HepG2 (cell line): ENCODE results near the gene TBX10. TPM values are rescaled to one million over a fixed set of nuclear protein-coding genes. Genes with fewer than 3 reads are reported as not detected.
"Not testable (repeated sequence)": the region's sequence is repeated elsewhere in the genome, so short reads cannot be mapped to it uniquely, and the experiment has no call there.

Experiments
- ATAC-seq: fragments of 200-7000 bp; cut with Tn5 transposase; 3 replicates; pipeline ENCODE4 v1.9.1; 2020; ENCODE audit warnings: mild to moderate bottlenecking, moderate library complexity
- BruUV-seq: library from RNA; stranded (reverse); fragments of 400-500 nt; replicated peaks from 2 replicates; lab custom pipeline; 2021; lab: Mats Ljungman, UMichigan
- CTCF ChIA-PET: fragments of 300-600 bp; formaldehyde crosslinking; extraction: SDS; loops from one replicate; lab custom pipeline; 2021; ENCODE audit warnings: low total read pairs, inconsistent platforms, low intra/inter-chr PET ratio; lab: Yijun Ruan, JAX
- POLR2A ChIA-PET: fragments of 350-600 bp; sonication (Branson Sonifier 250); formaldehyde crosslinking; loops from one replicate; lab custom pipeline; 2020; ENCODE audit warnings: antibody characterized with exemption, inconsistent platforms; lab: Yijun Ruan, JAX
- DNase-seq: peaks from one replicate; pipeline ENCODE4 v3.0.0-alpha.2; 2015; ENCODE audit warnings: low spot score
- FAIRE-seq: peaks from 3 replicates; lab custom pipeline; 2011; peaks lifted over from hg19 to GRCh38; lab: Jason Lieb, UNC
- H2AFZ ChIP-seq: one replicate; pipeline ENCODE4 v1.6.1; 2011; ENCODE audit warnings: low read length, inconsistent platforms
- H3K27ac ChIP-seq: fragments of 300-600 bp; 3 replicates; pipeline ENCODE4 v1.8.0; 2011; ENCODE audit warnings: mixed run types, mild to moderate bottlenecking, mixed read lengths, low read length, inconsistent platforms; ENCODE audit not compliant: insufficient read depth; ENCODE audit errors: extremely low read length
- H3K27me3 ChIP-seq, 2 experiments: fragments of 200-600 bp in 1 of 2; 2 replicates in 1 of 2; 3 replicates in 1 of 2; pipeline versions ENCODE4 v1.6.0 to v1.8.0; 2011; ENCODE audit warnings: low read length in 2 of 2, mild to moderate bottlenecking in 2 of 2, moderate library complexity in 2 of 2, inconsistent platforms in 1 of 2; ENCODE audit not compliant: insufficient read depth in 2 of 2, control insufficient read depth in 1 of 2
- H3K36me3 ChIP-seq, 2 experiments: fragments of 200-600 bp in 1 of 2; replicated peaks in 1 of 2; 2 replicates in 1 of 2; 3 replicates in 1 of 2; pipeline versions ENCODE4 v1.5.1 to v1.8.0; 2011; ENCODE audit warnings: low read length in 2 of 2, inconsistent platforms in 1 of 2; ENCODE audit not compliant: insufficient read depth in 2 of 2, control insufficient read depth in 1 of 2
- H3K4me1 ChIP-seq: 2 replicates; pipeline ENCODE4 v1.5.1; 2012; ENCODE audit warnings: low read length, inconsistent platforms; ENCODE audit not compliant: insufficient read depth
- H3K4me2 ChIP-seq: 2 replicates; pipeline ENCODE4 v1.6.0; 2011; ENCODE audit warnings: low read depth, low read length, inconsistent platforms
- H3K4me3 ChIP-seq, 3 experiments: fragments of 200-600 bp in 1 of 3; sonication (generic), shearing (Covaris generic) in 1 of 3; replicated peaks in 1 of 3; 2 replicates each; pipeline ENCODE4 v1.5.1; 2011 to 2016; ENCODE audit warnings: low read length in 3 of 3, inconsistent platforms in 2 of 3, low read depth in 2 of 3, mild to moderate bottlenecking in 2 of 3, control low read depth in 1 of 3, mixed read lengths in 1 of 3; ENCODE audit not compliant: insufficient read depth in 1 of 3
- H3K79me2 ChIP-seq: one replicate; pipeline ENCODE4 v1.6.1; 2011; ENCODE audit warnings: low read length, inconsistent platforms; ENCODE audit not compliant: insufficient read depth
- H3K9ac ChIP-seq: 2 replicates; pipeline ENCODE4 v1.6.0; 2011; ENCODE audit warnings: mild to moderate bottlenecking, low read depth, low read length, inconsistent platforms; ENCODE audit not compliant: insufficient read depth
- H3K9me3 ChIP-seq: 2 replicates; pipeline ENCODE4 v1.5.1; 2012; ENCODE audit warnings: mild to moderate bottlenecking, low read length
- H4K20me1 ChIP-seq: 2 replicates; pipeline ENCODE4 v1.6.0; 2011; ENCODE audit warnings: inconsistent platforms, mild to moderate bottlenecking, low read length, moderate library complexity; ENCODE audit not compliant: insufficient read depth
- CCAR2 ChIP-seq: fragments of 200-400 bp; formaldehyde crosslinking; optimal IDR thresholded peaks from 2 replicates; pipeline ENCODE3; 2018; ENCODE audit warnings: low read depth, mild to moderate bottlenecking, low read length, moderate library complexity
- GATAD2A ChIP-seq: IDR thresholded peaks from 2 replicates; pipeline ENCODE4 v1.6.1; 2016
- GPN1 ChIP-seq: sonication (generic); formaldehyde crosslinking; IDR thresholded peaks from 2 replicates; pipeline ENCODE4 v1.5.1; 2020; ENCODE audit warnings: missing genetic modification reagents, borderline replicate concordance
- TAF15 ChIP-seq: fragments of 200-400 bp; formaldehyde crosslinking; IDR thresholded peaks from one replicate; pipeline ENCODE4 v1.6.1; 2018; ENCODE audit warnings: mild to moderate bottlenecking, low read depth, low read length; ENCODE audit not compliant: poor library complexity, severe bottlenecking
- ZBTB8A ChIP-seq: sonication (generic); formaldehyde crosslinking; IDR thresholded peaks from 2 replicates; pipeline ENCODE4 v1.4.0; 2020; ENCODE audit warnings: mild to moderate bottlenecking, low read depth, missing genetic modification reagents, borderline replicate concordance
- ZFP90 ChIP-seq: sonication (generic); formaldehyde crosslinking; IDR thresholded peaks from 2 replicates; pipeline ENCODE4 v1.8.0; 2022; ENCODE audit warnings: missing genetic modification reagents, mild to moderate bottlenecking, inconsistent platforms, borderline replicate concordance
- ZNF468 ChIP-seq: sonication (generic); formaldehyde crosslinking; IDR thresholded peaks from 2 replicates; pipeline ENCODE4 v1.8.0; 2022; ENCODE audit warnings: mild to moderate bottlenecking, moderate library complexity, missing genetic modification reagents
- WGBS: methylation state at CpG from one replicate; pipeline ENCODE4 v1.1.6; 2017; ENCODE audit warnings: low lambda C conversion rate; 5-methylcytosine and 5-hydroxymethylcytosine counted together
- in situ Hi-C: cut with HindIII; loops from 2 replicates; pipeline ENCODE4 v1.10.0; 2017; ENCODE audit warnings: low pct_unique_long_range_greater_than_20kb; ENCODE audit not compliant: extremely low pct_ligation_motif_present
- intact Hi-C: fragments of 100-400 bp; cut with micrococcal nuclease; formaldehyde crosslinking; loops from one replicate; pipeline ENCODE4 v1.10.0; 2022; ENCODE audit not compliant: unreplicated experiment
- polyA plus RNA-seq, 8 experiments: library from polyadenylated mRNA; depleted of rRNA in 3 of 8; stranded (reverse) in 7 of 8; unstranded in 1 of 8; fragments of >200 nt; fragmentation: Illumina TruSeq in 4 of 8; extraction: Trizol in 4 of 8; gene quantifications; 2 replicates each; pipeline versions ENCODE4 v1.2.1 to v1.2.3, GENCODE V29; 2011 to 2016; ENCODE audit warnings: low read depth in 4 of 8, missing spikeins in 1 of 8, mixed read lengths in 1 of 8; ENCODE audit not compliant: insufficient read depth in 1 of 8
- total RNA-seq, 5 experiments: library from RNA; depleted of rRNA; stranded (reverse); fragments of >200 nt; fragmentation: Illumina TruSeq; extraction: Trizol; gene quantifications; 2 replicates each; pipeline ENCODE4 v1.2.3, GENCODE V29; 2016; ENCODE audit warnings: low read depth in 1 of 5
- TF ChIP-seq, protein P1 (sequence below): sonication (generic); formaldehyde crosslinking; IDR thresholded peaks from 2 replicates; pipeline ENCODE4 v1.8.1; 2023; ENCODE audit warnings: mild to moderate bottlenecking, missing genetic modification reagents, borderline replicate concordance

TBX10 gene
- total and polyA plus RNA-seq, 2 of the 13 experiments (the other 11 are each of a cell fraction or from before 2014, with no cell fraction given), result 0.27 to 1.7 TPM

DNA sequence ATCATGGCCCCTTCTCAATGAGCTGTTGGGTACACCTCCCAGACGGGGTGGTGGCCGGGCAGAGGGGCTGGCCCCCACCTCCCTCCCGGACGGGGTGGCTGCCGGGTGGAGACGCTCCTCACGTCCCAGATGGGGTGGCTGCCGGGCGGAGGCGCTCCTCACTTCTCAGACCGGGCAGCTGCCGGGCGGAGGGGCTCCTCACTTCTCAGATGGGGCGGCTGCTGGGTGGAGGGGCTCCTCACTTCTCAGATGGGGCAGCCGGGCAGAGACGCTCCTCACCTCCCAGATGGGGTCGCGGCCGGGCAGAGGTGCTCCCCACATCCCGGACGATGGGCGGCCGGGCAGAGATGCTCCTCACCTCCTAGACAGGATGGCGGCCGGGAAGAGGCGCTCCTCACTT is 41.6 kb downstream of the TBX10 start:
- H3K4me2 ChIP-seq, POLR2A ChIA-PET, DNase-seq, H3K27ac ChIP-seq, H3K27me3 ChIP-seq, H3K4me3 ChIP-seq, H3K79me2 ChIP-seq, ATAC-seq, H3K36me3 ChIP-seq, in situ Hi-C loops, FAIRE-seq, BruUV-seq, CTCF ChIA-PET, H3K9me3 ChIP-seq, intact Hi-C loops, H2AFZ ChIP-seq, H4K20me1 ChIP-seq, H3K9ac ChIP-seq: not testable (repeated sequence)
- H3K4me1 ChIP-seq, result peaks cover 13% of the 10 kb centered on the region
- WGBS, result 81% methylated on average over 11 of the region's 26 CpGs

DNA sequence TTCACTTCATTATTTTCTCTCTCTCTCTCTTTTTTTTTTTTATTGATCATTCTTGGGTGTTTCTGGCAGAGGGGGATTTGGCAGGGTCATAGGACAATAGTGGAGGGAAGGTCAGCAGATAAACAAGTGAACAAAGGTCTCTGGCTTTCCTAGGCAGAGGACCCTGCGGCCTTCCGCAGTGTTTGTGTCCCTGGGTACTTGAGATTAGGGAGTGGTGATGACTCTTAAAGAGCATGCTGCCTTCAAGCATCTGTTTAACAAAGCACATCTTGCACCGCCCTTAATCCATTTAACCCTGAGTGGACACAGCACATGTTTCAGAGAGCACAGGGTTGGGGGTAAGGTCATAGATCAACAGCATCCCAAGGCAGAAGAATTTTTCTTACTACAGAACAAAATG is 42.1 kb downstream of the TBX10 start:
- no CpG with 5 or more reads among the region's 3 CpGs for WGBS
- H3K4me3 ChIP-seq, H3K4me2 ChIP-seq, H3K79me2 ChIP-seq, H3K27me3 ChIP-seq, H2AFZ ChIP-seq, H4K20me1 ChIP-seq, CTCF ChIA-PET, H3K9ac ChIP-seq, DNase-seq, BruUV-seq, ATAC-seq, FAIRE-seq, POLR2A ChIA-PET, intact Hi-C loops, in situ Hi-C loops, H3K9me3 ChIP-seq, H3K36me3 ChIP-seq, H3K27ac ChIP-seq: not testable (repeated sequence)
- H3K4me1 ChIP-seq, result peaks cover 15% of the 10 kb centered on the region

DNA sequence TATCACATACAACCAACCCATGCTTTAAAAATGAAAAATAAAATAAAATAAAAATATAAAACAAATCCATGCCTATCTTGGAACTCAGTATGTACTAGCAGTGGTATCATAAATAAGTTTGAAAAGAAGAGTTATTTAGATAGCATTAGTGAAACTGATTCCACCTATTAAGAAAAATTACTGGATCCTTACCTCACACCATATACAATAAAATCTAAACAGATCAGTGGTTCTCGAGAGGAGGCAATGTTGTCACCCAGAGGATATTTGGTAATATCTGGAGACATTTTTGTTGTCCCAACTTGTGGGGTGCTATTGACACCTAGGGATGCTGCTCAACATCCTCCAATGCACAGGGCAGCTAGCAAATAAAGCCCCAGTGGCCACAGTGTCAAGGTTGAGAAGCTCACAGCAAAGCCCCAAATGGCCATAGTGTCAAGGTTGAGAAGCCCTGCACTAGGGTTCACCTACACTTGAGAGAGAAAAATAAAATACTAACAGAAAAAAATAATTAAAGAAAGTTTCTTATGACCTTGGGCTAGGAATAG is 42.7 kb downstream of the TBX10 start:
- TF ChIP-seq, protein P1, sequence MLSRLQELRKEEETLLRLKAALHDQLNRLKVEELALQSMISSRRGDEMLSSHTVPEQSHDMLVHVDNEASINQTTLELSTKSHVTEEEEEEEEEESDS (CRISPR knock-in tag), result no peak
- TF ChIP-seq GPN1 (CRISPR knock-in tag) (no peak), ZBTB8A (CRISPR knock-in tag) (no peak), GATAD2A (CRISPR knock-in tag) (no peak), CCAR2 (no peak), ZFP90 (CRISPR knock-in tag) (no peak), ZNF468 (no peak), TAF15 (no peak)
- TF ChIP-seq, all 625 proteins: peak for 0
- H3K4me3 ChIP-seq, result no peak overlapping the region
- peaks cover 15% of the 10 kb centered on the region for H3K4me1 ChIP-seq
- intact Hi-C loops (no loop called here), in situ Hi-C loops (no loop called here)
- BruUV-seq, result no TSS peak
- H3K9me3 ChIP-seq, result no peaks in the 10 kb centered on the region
- ATAC-seq (no peak), FAIRE-seq (no peak), DNase-seq (no peak)
- H3K27me3 ChIP-seq, result no peaks in the 10 kb centered on the region; a peak in 1 of 5 replicates
- no peak overlapping the region for H3K27ac ChIP-seq
- H3K36me3 ChIP-seq, result no peaks in the 10 kb centered on the region
- no peaks in the 10 kb centered on the region for H3K79me2 ChIP-seq
- ChIA-PET POLR2A (no interaction called here), CTCF (no interaction called here)
- no peak overlapping the region for H3K4me2 ChIP-seq
- H4K20me1 ChIP-seq, result no peaks in the 10 kb centered on the region
- H2AFZ ChIP-seq, result no peak overlapping the region
- WGBS, result 11% methylated on average over 1 of the region's 1 CpG
- H3K9ac ChIP-seq, result no peak overlapping the region
